ENCODE results near the gene DSTYK.

Gene DSTYK

DNA sequence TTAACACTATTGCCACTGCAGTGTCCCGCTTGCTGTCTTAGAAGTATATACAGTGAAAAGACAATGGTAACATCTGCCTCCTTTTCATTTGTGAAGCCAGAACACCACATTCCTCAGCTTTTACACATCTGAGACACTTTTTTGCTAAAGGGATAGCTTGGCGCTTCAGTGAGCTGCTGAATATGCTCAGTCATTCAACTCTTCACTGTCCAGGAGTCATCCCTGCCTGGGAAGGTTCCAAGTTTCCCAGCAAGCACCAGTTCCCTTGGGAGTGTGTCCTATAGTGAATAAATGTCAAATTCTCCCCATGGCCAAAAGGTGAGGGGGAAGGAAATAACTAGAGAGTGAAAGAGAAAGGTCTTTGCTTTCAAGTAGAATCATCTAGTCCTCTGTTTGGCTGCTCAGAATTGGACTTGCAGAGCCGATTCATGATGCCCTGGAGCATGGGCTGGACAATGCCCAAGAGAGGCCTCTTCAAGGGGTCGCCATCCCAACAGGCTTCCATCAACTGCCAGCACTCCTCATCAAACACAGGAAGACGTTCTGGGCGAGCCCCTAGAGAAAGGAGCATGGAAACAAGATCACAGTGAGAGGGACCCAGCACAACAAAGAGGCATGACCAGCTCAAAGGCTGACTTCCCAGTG lies 64.2 kb downstream of the DSTYK start:
- Mint-ChIP-seq H3K4me3 (no peak overlapping the region), H3K36me3 (peaks cover 61% of the 10 kb centered on the region), H3K4me1 (peaks cover under 1% of the 10 kb centered on the region), H3K27ac (no peak overlapping the region), H3K9me3 (no peaks in the 10 kb centered on the region)
- ATAC-seq, result no peak
- no peak for DNase-seq (ENCODE audit: low spot score in 2 of 2)

DNA sequence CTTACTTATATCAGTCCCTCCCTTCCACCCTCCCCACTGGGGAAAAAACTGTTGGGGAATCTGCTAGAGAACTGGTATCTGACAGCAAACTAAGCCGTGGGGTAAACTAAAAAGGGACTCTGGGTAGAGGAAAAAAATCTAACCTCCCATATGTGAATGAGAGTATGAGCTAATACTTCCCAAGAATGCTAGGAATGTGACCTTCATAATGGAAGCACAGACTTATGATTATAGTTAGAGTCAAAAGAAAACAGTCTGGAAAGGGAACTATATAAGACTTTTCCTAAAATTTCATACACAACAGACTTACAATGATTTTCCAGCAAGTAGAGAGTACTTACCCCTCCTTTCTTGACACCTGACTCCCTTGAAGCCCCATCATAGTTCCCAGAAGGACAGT lies 66.8 kb downstream of the DSTYK start:
- ATAC-seq (no peak), DNase-seq (ENCODE audit: low spot score in 2 of 2) (no peak)
- Mint-ChIP-seq H3K27ac (peak overlapping the region; percentile 52), H3K36me3 (peaks cover 45% of the 10 kb centered on the region), H3K4me1 (peaks cover 9% of the 10 kb centered on the region), H3K9me3 (no peaks in the 10 kb centered on the region), H3K4me3 (no peak overlapping the region)

DNA sequence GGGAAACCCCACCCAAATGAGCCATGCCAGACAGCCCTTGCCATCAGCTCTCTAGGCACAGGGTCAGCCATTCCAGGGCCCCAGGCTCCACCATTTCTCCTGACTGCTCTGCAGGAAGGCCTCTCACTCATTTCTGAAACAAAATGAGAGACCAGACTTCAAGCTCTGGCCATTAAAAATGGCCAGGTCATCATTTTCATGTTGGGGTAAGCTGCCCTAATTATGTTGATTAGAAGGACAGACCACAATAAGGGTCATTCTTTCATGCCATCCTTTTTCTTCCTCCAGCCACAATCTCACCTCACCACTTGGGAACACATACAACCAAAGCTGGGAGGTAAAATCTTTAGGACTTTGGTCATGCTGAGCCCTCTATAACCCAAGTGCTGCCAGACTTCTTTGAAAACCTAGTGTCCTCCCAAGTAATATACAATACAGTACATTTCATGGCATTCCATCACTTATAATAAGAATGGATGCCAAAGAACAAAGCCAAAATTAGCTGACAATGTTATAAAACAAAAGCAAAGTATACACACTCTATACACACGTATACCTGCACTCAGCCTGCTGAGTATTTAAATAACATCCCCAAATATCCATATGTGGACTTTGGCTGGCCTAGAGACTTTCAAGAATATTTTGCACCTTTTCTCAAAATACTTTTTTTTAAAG lies 67.3 kb downstream of the DSTYK start:
- H3K9me3 Mint-ChIP-seq, result no peaks in the 10 kb centered on the region
- no peak overlapping the region for H3K27ac Mint-ChIP-seq
- peaks cover 39% of the 10 kb centered on the region for H3K36me3 Mint-ChIP-seq
- H3K4me3 Mint-ChIP-seq, result no peak overlapping the region
- ATAC-seq (no peak), DNase-seq (ENCODE audit: low spot score in 2 of 2) (no peak)
- peaks cover 9% of the 10 kb centered on the region for H3K4me1 Mint-ChIP-seq

DNA sequence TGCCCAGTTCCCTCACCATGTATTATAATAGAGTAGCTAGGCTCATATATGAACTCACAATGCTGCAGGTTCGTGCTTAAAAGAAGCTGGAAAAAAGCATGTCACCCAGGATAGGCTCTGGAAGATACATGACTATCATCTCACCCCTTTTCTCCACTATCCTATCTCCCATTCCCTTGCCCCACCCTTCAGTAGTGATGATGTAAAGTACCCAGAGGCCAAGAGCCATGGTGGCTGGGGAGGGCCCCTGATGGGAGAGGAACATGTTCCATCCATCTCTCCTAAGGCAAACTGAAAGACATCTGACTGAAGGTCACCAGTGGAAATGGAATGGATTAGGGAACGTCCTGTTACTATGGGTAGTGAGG lies 69.4 kb downstream of the DSTYK start:
- Mint-ChIP-seq H3K27ac (peak overlapping the region; percentile 26), H3K4me3 (no peak overlapping the region), H3K36me3 (peaks cover 18% of the 10 kb centered on the region), H3K4me1 (peaks cover 9% of the 10 kb centered on the region), H3K9me3 (no peaks in the 10 kb centered on the region)
- DNase-seq (ENCODE audit: low spot score in 2 of 2), result no peak
- ATAC-seq, result no peak

DNA sequence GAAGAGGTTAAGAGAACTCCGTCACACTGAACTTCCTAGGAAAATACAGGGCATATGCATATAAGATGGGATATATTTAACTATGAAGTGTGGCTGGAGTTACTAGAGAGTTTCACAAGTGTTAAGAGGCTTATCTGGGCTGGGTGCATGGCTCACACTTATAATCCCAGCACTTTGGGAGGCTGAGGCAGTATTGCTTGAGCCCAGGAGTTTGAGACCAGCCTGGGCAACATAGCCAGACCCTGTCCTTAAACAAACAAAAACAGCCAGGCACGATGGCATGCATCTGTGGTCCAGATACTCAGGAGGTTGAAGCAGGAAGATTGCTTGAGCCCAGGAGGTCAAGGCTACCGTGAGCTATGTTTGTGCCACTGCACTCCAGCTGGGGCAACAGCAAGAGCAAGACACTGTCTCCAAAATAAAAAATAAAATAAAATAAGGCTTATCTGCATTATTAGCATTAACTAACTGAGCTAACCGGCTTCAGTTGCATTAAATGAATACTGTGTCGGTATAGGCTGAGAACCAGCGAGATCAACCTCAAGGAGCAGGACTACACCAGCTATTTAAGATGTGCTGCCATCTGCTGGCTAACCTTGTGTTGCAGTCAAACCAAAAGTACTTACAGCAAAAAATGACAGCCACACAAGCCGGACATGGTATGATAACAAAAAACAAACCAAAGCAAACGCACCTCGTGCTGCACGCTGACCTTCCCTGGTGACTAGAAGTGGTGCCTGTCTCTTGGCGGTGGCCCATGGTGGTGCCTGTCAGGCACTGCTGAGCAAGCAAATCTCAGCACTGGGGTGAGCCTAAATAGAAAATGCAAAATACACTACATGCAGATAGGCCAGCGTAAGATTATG lies 70.0 kb downstream of the DSTYK start:
- H3K4me3 Mint-ChIP-seq, result no peak overlapping the region
- H3K9me3 Mint-ChIP-seq, result no peaks in the 10 kb centered on the region
- peaks cover 9% of the 10 kb centered on the region for H3K4me1 Mint-ChIP-seq
- DNase-seq (ENCODE audit: low spot score in 2 of 2), result peak; percentile 55 to 85
- peaks cover 12% of the 10 kb centered on the region for H3K36me3 Mint-ChIP-seq
- peak; percentile 87 for ATAC-seq
- H3K27ac Mint-ChIP-seq, result peak overlapping the region; percentile 26

DNA sequence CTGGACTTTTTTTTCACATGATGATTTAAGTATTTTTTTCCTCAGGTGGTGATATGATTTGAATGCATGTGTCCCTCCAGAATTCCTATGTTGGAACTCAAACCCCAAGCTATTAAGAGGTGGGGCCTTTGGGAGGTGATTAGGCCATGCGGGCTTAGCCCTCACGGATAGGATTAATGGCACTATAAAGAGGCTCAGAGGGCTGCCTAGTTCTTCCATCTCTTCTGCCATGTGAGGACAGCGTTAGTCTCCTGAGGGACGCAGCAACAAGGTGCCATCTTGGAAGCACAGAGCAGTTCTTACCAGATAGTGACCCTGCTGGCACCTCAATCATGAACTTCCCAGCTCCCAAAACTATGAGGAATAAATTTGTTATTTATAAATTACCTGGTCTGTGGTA lies 71.4 kb downstream of the DSTYK start:
- H3K4me3 Mint-ChIP-seq, result no peak overlapping the region
- no peaks in the 10 kb centered on the region for H3K36me3 Mint-ChIP-seq
- peaks cover 9% of the 10 kb centered on the region for H3K4me1 Mint-ChIP-seq
- no peaks in the 10 kb centered on the region for H3K9me3 Mint-ChIP-seq
- no peak overlapping the region for H3K27ac Mint-ChIP-seq
- ATAC-seq (no peak), DNase-seq (ENCODE audit: low spot score in 2 of 2) (no peak)

DNA sequence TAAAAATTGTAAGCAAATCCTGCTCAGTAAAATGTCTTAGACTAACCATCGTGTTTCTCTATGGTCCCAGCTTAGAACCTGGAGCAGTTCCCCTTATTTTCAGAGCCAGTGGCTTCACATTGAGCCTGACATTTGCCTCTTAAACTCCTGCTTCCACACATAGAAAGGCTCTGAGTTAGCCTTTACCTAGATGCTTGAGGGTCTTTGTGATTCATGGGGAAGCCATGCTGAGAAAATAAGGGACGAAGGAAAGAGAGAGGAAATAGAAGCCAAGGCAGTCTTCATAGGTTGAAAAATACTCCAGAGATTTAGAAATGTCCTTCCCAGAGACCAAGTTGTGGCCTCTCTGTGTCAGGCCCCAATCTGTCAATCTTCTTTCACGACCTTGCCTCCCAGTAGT lies 73.6 kb downstream of the DSTYK start:
- Mint-ChIP-seq H3K9me3 (no peaks in the 10 kb centered on the region), H3K4me1 (peaks cover 9% of the 10 kb centered on the region), H3K36me3 (no peaks in the 10 kb centered on the region), H3K27ac (no peak overlapping the region), H3K4me3 (no peak overlapping the region)
- ATAC-seq (no peak), DNase-seq (ENCODE audit: low spot score in 2 of 2) (no peak)

DNA sequence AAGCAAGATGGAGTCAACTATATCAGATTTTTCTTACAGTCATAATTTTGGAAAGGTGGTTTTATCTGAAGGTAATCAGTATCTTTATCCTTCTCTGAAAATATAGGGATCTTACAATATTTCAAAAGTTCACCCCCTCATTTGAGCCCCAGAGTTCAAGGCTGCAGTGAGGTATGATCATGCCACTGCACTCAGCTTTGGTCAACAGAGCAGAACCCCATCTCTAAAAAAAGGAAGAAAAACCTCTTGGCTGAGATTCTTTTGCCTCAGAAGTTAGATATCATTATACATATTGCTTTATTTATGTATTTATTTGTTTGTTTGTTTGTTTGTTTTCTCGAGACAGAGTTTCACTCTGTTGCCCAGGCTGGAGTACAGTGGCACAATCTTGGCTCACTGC lies 78.2 kb downstream of the DSTYK start:
- ATAC-seq (no peak), DNase-seq (ENCODE audit: low spot score in 2 of 2) (no peak)
- H3K9me3 Mint-ChIP-seq, result no peaks in the 10 kb centered on the region
- H3K27ac Mint-ChIP-seq, result no peak overlapping the region
- H3K4me3 Mint-ChIP-seq, result no peak overlapping the region
- no peaks in the 10 kb centered on the region for H3K4me1 Mint-ChIP-seq
- H3K36me3 Mint-ChIP-seq, result no peaks in the 10 kb centered on the region

DNA sequence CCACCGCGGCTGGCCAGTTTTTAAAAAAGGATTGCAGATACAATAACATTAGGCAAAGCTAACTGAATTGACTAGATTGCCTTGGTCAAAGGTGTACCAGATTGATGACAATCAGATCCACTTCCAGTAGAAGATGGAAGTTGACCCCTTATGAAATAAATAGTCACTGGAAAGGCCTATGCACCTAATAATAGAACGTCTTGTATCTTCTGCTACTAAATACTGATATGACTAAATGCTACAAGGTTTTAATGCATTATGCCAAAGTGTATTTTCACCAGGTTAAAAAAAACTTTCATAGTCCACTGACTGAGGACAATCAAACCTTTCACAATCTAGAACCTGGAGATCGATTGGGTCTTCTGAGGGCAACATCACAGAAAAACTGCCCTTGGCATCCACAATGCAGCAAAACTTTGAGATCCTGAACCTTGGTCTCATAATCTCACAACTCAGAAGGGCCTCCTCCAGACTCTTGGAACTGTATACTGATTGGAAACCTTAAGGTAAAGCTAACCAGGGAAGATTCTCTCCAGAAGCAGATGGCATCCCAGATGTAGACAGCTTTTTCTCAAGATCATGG lies 82.0 kb downstream of the DSTYK start:
- Mint-ChIP-seq H3K4me1 (no peaks in the 10 kb centered on the region), H3K9me3 (no peaks in the 10 kb centered on the region), H3K4me3 (no peak overlapping the region), H3K36me3 (no peaks in the 10 kb centered on the region), H3K27ac (no peak overlapping the region)
- DNase-seq (ENCODE audit: low spot score in 2 of 2) (no peak), ATAC-seq (no peak)

DNA sequence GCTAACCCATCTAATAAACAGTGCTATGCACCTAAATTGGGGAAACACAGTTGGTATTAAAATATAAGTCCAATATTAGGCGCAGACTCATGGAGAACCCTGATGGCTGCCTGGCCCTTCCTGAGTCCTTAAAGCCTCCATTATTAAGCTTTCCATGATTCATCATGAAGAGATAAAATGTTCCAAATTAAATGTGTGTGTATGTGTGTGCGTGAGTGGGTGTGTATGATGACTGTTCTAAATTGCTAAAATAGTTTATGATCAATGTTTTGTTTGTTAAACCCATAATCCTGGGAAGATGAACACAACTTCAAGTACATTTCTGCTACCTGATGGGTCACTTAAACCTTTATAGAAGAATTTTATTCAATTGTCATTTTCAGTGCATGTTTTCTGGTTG lies 83.5 kb downstream of the DSTYK start:
- H3K4me3 Mint-ChIP-seq, result no peak overlapping the region
- H3K27ac Mint-ChIP-seq, result no peak overlapping the region

DNA sequence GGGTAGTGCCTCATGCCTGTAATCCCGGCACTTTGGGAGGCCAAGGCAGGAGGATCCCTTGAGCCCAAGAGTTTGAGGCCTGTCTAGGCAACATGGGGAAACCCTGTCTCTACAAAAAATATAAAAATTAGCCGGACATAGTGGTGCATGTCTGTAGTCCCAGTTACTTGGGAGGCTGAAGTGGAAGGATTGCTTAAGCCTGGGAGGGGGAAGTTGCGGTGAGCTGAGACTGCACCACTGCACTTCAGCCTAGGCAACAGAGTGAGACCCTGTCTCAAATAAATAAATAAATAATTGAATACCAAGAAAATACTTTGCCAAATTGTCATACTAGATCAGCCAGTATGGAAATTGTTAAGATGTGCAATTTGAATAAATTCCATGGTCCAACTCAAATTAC lies 83.9 kb downstream of the DSTYK start:
- ATAC-seq (no peak), DNase-seq (ENCODE audit: low spot score in 2 of 2) (no peak)
- H3K4me1 Mint-ChIP-seq, result peaks cover 4% of the 10 kb centered on the region
- H3K27ac Mint-ChIP-seq, result no peak overlapping the region
- H3K9me3 Mint-ChIP-seq, result no peaks in the 10 kb centered on the region
- no peaks in the 10 kb centered on the region for H3K36me3 Mint-ChIP-seq
- no peak overlapping the region for H3K4me3 Mint-ChIP-seq

More for the DNA sequence above, 83.5 kb downstream of the DSTYK start:
- peaks cover under 1% of the 10 kb centered on the region for H3K4me1 Mint-ChIP-seq
- H3K36me3 Mint-ChIP-seq, result no peaks in the 10 kb centered on the region
- DNase-seq (ENCODE audit: low spot score in 2 of 2), result no peak
- no peaks in the 10 kb centered on the region for H3K9me3 Mint-ChIP-seq
- ATAC-seq, result no peak

DNA sequence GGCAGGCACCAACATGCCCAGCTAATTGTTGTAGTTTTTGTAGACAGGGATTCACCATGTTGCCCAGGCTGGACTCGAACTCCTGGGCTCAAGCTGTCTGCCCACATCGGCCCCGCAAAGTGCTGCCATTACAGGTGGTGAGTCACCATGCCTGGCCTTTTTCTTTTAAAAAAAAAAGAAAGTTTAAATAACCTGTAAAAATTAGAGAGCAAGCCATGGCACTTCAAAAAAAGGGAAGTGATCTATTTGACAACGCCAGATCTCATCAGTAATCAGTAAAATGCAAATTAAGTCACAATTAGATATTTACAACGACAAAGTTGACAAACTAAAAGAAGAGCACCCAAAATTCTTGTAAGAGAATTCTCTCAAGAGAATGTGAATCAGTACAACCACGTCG lies 86.8 kb downstream of the DSTYK start:
- ATAC-seq, result no peak
- Mint-ChIP-seq H3K4me3 (no peak overlapping the region), H3K27ac (no peak overlapping the region), H3K4me1 (peaks cover 33% of the 10 kb centered on the region), H3K36me3 (peaks cover 10% of the 10 kb centered on the region), H3K9me3 (no peaks in the 10 kb centered on the region)
- no peak for DNase-seq (ENCODE audit: low spot score in 2 of 2)

DNA sequence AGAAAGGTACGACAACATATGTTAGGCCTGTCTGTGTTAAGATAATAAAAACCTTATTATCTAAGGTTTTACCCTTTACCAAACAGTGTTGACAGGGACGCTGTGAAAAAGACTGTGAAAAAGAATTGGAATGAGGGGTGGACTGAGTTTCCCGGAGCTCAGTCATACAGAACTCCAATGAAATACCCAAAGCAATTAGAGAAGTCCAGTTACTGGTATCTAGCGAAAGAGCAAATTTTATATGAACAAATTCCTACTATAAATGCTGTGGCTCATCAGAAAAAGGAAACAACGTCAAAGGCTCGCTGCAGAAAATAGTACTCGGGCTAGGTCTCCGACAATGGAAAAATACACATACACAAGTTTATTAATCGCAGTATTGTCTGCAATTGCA lies 89.0 kb downstream of the DSTYK start:
- peak overlapping the region; percentile 100 for H3K4me3 Mint-ChIP-seq
- peaks cover 45% of the 10 kb centered on the region for H3K4me1 Mint-ChIP-seq
- H3K36me3 Mint-ChIP-seq, result peaks cover 33% of the 10 kb centered on the region
- H3K27ac Mint-ChIP-seq, result peak overlapping the region; percentile 100
- ATAC-seq (no peak), DNase-seq (ENCODE audit: low spot score in 2 of 2) (no peak)
- H3K9me3 Mint-ChIP-seq, result no peaks in the 10 kb centered on the region

DNA sequence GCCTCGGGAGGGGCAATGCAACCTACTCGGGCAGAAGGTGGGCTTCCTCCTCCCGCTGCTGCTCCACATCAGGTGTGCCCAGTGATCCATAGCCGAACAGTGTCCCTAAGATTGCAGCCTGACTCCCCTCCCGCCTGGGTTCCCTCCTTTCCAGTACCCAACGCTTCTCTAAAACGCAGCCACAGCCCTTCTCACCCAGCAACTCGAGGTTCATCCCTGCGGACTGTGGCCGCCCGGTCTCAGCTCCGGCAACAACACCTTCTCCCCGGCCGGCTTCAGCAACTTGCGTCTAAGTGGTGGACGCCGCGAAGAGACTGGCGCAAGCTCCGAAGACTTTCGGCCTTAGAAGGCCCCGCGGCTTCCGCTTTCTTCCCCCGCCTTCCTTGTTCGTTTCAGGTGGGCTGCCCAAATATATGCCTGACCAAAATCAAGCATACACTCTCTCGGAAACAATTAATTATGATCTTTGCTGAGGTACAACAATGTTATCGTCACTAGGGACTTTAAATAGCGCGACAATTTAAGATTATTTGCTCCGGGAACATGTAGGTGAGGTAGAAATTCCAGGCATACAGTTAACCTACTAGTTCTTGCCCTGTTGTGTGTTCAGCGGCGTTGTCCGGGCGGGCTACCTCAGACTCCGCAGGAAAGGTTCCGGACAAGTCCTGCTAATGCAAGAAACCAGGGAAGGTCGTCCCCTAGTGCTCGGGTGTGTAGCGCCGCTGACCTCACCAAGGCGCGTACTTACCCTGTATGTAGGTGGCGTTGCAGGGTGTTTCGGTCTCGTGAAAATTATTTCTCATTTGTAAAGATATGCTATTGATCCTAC lies 89.6 kb downstream of the DSTYK start, which contains the start of gene RBBP5:
Gene RBBP5 (minus strand): TSS at position 319 of the 829 bp plus-strand sequence. CDS start 105 bp downstream, at position 214.
- peak within 1 kb of the TSS; percentile 100 for H3K27ac Mint-ChIP-seq
- H3K4me1 Mint-ChIP-seq, result peaks cover 45% of the 10 kb centered on the region
- peaks cover 39% of the 10 kb centered on the region for H3K36me3 Mint-ChIP-seq
- H3K9me3 Mint-ChIP-seq, result no peaks in the 10 kb centered on the region
- peak within 1 kb of the TSS; percentile 100 for H3K4me3 Mint-ChIP-seq
- peak; percentile 99 for ATAC-seq
- peak; percentile 89 to 99 for DNase-seq (ENCODE audit: low spot score in 2 of 2)

DNA sequence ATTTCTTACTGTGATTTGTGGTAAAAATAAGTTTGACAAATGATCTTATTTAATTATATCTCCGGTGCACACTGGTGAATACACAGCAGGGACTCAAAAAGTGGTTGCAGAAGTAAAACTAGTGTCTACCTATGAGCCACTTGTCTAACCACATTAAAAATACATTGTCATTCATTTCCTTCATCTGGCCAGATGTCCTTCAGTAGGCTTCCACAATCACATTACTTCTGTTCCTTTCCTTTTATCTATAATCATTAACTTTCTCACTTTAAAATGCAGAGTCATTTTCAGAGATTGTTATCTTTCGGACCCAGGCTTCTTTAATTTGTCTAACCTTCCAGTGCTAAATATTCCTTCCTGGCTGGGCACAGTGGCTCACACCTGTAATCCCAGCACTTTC lies 92.8 kb downstream of the DSTYK start:
- Mint-ChIP-seq H3K9me3 (no peaks in the 10 kb centered on the region), H3K4me1 (peaks cover 45% of the 10 kb centered on the region), H3K4me3 (no peak overlapping the region), H3K27ac (peak overlapping the region; percentile 100), H3K36me3 (peaks cover 70% of the 10 kb centered on the region)
- DNase-seq (ENCODE audit: low spot score in 2 of 2) (no peak), ATAC-seq (no peak)

All from stimulated activated effector memory CD8-positive, alpha-beta T cell treated with anti-CD3 and anti-CD28 coated beads, Interleukin-12 subunit alpha, Interleukin-12 subunit beta, amount 100 ng/mL, for 72 hours (primary cell).